WTC11 (cell line): ENCODE data around the gene STUM. TPM values are rescaled to one million over a fixed set of nuclear protein-coding genes. Genes with fewer than 3 reads are reported as not detected.

Experiments
- ATAC-seq: fragments of 200-7000 bp; cut with Tn5 transposase; 2 replicates; pipeline ENCODE4 v1.10.0; 2021; ENCODE audit warnings: mild to moderate bottlenecking, moderate library complexity
- CTCF ChIA-PET: fragments of 300-600 bp; sonication (Branson Sonifier 250); formaldehyde crosslinking; loops from one replicate; lab custom pipeline; 2021; ENCODE audit warnings: antibody characterized with exemption; lab: Charles Lee
- POLR2A ChIA-PET: fragments of 350-600 bp; sonication (Branson Sonifier 250); formaldehyde crosslinking; loops from one replicate; lab custom pipeline; 2021; ENCODE audit warnings: antibody characterized with exemption; lab: Charles Lee
- DNase-seq: peaks from one replicate; pipeline ENCODE4 v3.0.0; 2021; ENCODE audit warnings: low spot score
- H3K27ac Mint-ChIP-seq: 2 replicates; pipeline ENCODE4 v1.8.0; 2021; ENCODE audit warnings: mixed read lengths
- H3K27me3 Mint-ChIP-seq: 2 replicates; pipeline ENCODE4 v1.8.0; 2021; ENCODE audit warnings: low read depth, mild to moderate bottlenecking, moderate library complexity, mixed read lengths
- H3K36me3 Mint-ChIP-seq: 2 replicates; pipeline ENCODE4 v1.8.0; 2021; ENCODE audit warnings: mixed read lengths
- H3K4me1 Mint-ChIP-seq: 2 replicates; pipeline ENCODE4 v1.8.0; 2022; ENCODE audit warnings: mixed read lengths
- H3K4me3 Mint-ChIP-seq: 2 replicates; pipeline ENCODE4 v1.8.0; 2021; ENCODE audit warnings: mild to moderate bottlenecking, moderate library complexity, mixed read lengths
- H3K9me3 Mint-ChIP-seq: 2 replicates; pipeline ENCODE4 v1.8.0; 2021; ENCODE audit warnings: mixed read lengths
- ATF6 ChIP-seq: sonication (generic); formaldehyde crosslinking; IDR thresholded peaks from 2 replicates; pipeline ENCODE4 v1.8.1; 2023; ENCODE audit warnings: mild to moderate bottlenecking, missing genetic modification reagents
- E2F1 ChIP-seq: sonication (generic); formaldehyde crosslinking; IDR thresholded peaks from 2 replicates; pipeline ENCODE4 v1.8.0; 2022; ENCODE audit warnings: mild to moderate bottlenecking, missing genetic modification reagents
- ELF4 ChIP-seq: sonication (generic); formaldehyde crosslinking; IDR thresholded peaks from 2 replicates; pipeline ENCODE4 v1.8.1; 2022; ENCODE audit warnings: low read depth, mild to moderate bottlenecking, moderate library complexity, missing genetic modification reagents
- FOXP1 ChIP-seq: sonication (generic); formaldehyde crosslinking; IDR thresholded peaks from 2 replicates; pipeline ENCODE4 v1.8.0; 2022; ENCODE audit warnings: missing genetic modification reagents, mild to moderate bottlenecking, moderate library complexity, borderline replicate concordance
- MYBL2 ChIP-seq: sonication (generic); formaldehyde crosslinking; IDR thresholded peaks from 2 replicates; pipeline ENCODE4 v1.8.1; 2023; ENCODE audit warnings: mild to moderate bottlenecking, moderate library complexity, missing genetic modification reagents
- NFE2L1 ChIP-seq: sonication (generic); formaldehyde crosslinking; IDR thresholded peaks from 2 replicates; pipeline ENCODE4 v1.8.1; 2023; ENCODE audit warnings: missing genetic modification reagents
- NR3C1 ChIP-seq: sonication (generic); formaldehyde crosslinking; conservative IDR thresholded peaks from 2 replicates; pipeline ENCODE4 v1.8.1; 2023; ENCODE audit warnings: low read depth, mild to moderate bottlenecking, missing genetic modification reagents
- OVOL2 ChIP-seq: fragments of 250-450 bp; sonication (Bioruptor Pico); IDR thresholded peaks from 2 replicates; pipeline ENCODE4 v1.9.0; 2021; ENCODE audit warnings: mild to moderate bottlenecking, borderline replicate concordance
- SMAD3 ChIP-seq: sonication (generic); formaldehyde crosslinking; IDR thresholded peaks from 2 replicates; pipeline ENCODE4 v1.8.0; 2022; ENCODE audit warnings: missing genetic modification reagents, mild to moderate bottlenecking, borderline replicate concordance
- TEAD4 ChIP-seq: sonication (generic); formaldehyde crosslinking; IDR thresholded peaks from 2 replicates; pipeline ENCODE4 v1.8.0; 2022; ENCODE audit warnings: mild to moderate bottlenecking, missing genetic modification reagents
- ZNF121 ChIP-seq: sonication (generic); formaldehyde crosslinking; IDR thresholded peaks from 2 replicates; pipeline ENCODE4 v1.8.0; 2023; ENCODE audit warnings: missing genetic modification reagents
- ZNF219 ChIP-seq: sonication (generic); formaldehyde crosslinking; IDR thresholded peaks from 2 replicates; pipeline ENCODE4 v1.8.0; 2023; ENCODE audit warnings: missing genetic modification reagents, mild to moderate bottlenecking, borderline replicate concordance
- ZNF281 ChIP-seq: sonication (generic); formaldehyde crosslinking; IDR thresholded peaks from 2 replicates; pipeline ENCODE4 v1.8.0; 2023; ENCODE audit warnings: mild to moderate bottlenecking, missing genetic modification reagents
- ZNF532 ChIP-seq: fragments of 250-450 bp; sonication (Bioruptor Pico); IDR thresholded peaks from 2 replicates; pipeline ENCODE4 v1.9.0; 2021; ENCODE audit warnings: mild to moderate bottlenecking, borderline replicate concordance
- total RNA-seq: library from RNA; stranded (reverse); gene quantifications from 3 replicates; pipeline ENCODE4 v1.2.3, GENCODE V29; 2021

The STUM gene
- total RNA-seq, 1 experiment from 2014 or later, result 2.5 TPM

- DNase-seq (no peak), ATAC-seq (no peak)
- POLR2A ChIA-PET, result no interaction called here
- TF ChIP-seq NFE2L1 (CRISPR knock-in tag) (no peak), ZNF532 (CRISPR knock-in tag) (no peak), ZNF121 (CRISPR knock-in tag) (no peak), TEAD4 (CRISPR knock-in tag) (no peak), E2F1 (CRISPR knock-in tag) (no peak), MYBL2 (CRISPR knock-in tag) (no peak), ATF6 (no peak), ELF4 (no peak), SMAD3 (no peak), FOXP1 (CRISPR knock-in tag) (no peak)
- H3K27ac Mint-ChIP-seq, result no peak overlapping the region
- peaks cover 7% of the 10 kb centered on the region; the same call in 1 of the 2 replicates for H3K9me3 Mint-ChIP-seq
- H3K4me1 Mint-ChIP-seq, result no peaks in the 10 kb centered on the region; the same call in 1 of the 2 replicates
- no peaks in the 10 kb centered on the region for H3K36me3 Mint-ChIP-seq
- H3K27me3 Mint-ChIP-seq, result no peaks in the 10 kb centered on the region; the same call in none of the 2 replicates
- CTCF ChIA-PET, result interaction anchor here (0.6 to 1.0 kb wide), 2 partner anchors 45 to 54 kb away, joined by 5 read pairs; no protein-coding TSS in a partner anchor
- H3K4me3 Mint-ChIP-seq, result no peak overlapping the region
Measured at GRCh38 chr1:226563666-226564065, 15.1 kb downstream of the STUM start.

- TF ChIP-seq NR3C1 (CRISPR knock-in tag), result no peak
- no peak for TF ChIP-seq OVOL2
- TF ChIP-seq ZNF219, result no peak
- no peak for TF ChIP-seq ZNF281 (CRISPR knock-in tag)
- ATAC-seq (no peak), DNase-seq (no peak)
- POLR2A ChIA-PET, result no interaction called here
- CTCF ChIA-PET, result interaction anchor here (1.0 kb wide), 2 partner anchors 16 to 157 kb away, joined by 4 to 5 read pairs; partner anchors contain the start of gene PARP1
- Mint-ChIP-seq H3K4me3 (no peak overlapping the region), H3K36me3 (no peaks in the 10 kb centered on the region), H3K4me1 (peaks cover 8% of the 10 kb centered on the region), H3K9me3 (peaks cover 7% of the 10 kb centered on the region; the same call in 1 of the 2 replicates), H3K27ac (no peak overlapping the region), H3K27me3 (no peaks in the 10 kb centered on the region; the same call in none of the 2 replicates)
Measured at GRCh38 chr1:226565476-226565875, 16.9 kb downstream of the STUM start.
